Osteocyte (in vitro differentiated cells): ENCODE results near the gene CCDC60. TPM values are rescaled to one million over a fixed set of nuclear protein-coding genes. Genes with fewer than 3 reads are reported as not detected.

Source experiments
- DNase-seq: peaks from one replicate; pipeline ENCODE4 v3.0.0; 2021; ENCODE audit warnings: mixed read lengths; ENCODE audit not compliant: unreplicated experiment; ENCODE audit errors: extremely low spot score
- H3K27ac Mint-ChIP-seq: one replicate; pipeline ENCODE4 v1.8.0; 2021; ENCODE audit warnings: mild to moderate bottlenecking, mixed read lengths; ENCODE audit not compliant: unreplicated experiment
- H3K27me3 Mint-ChIP-seq: one replicate; pipeline ENCODE4 v1.8.0; 2021; ENCODE audit warnings: mixed read lengths; ENCODE audit not compliant: unreplicated experiment
- H3K36me3 Mint-ChIP-seq: one replicate; pipeline ENCODE4 v1.8.0; 2021; ENCODE audit warnings: mixed read lengths; ENCODE audit not compliant: unreplicated experiment
- H3K4me1 Mint-ChIP-seq: one replicate; pipeline ENCODE4 v1.8.0; 2021; ENCODE audit warnings: mixed read lengths; ENCODE audit not compliant: unreplicated experiment
- H3K4me3 Mint-ChIP-seq: one replicate; pipeline ENCODE4 v1.8.0; 2021; ENCODE audit warnings: mild to moderate bottlenecking, moderate library complexity, mixed read lengths; ENCODE audit not compliant: unreplicated experiment
- H3K9me3 Mint-ChIP-seq: one replicate; pipeline ENCODE4 v1.8.0; 2021; ENCODE audit warnings: mixed read lengths; ENCODE audit not compliant: unreplicated experiment
- total RNA-seq: library from RNA; stranded (reverse); gene quantifications from 2 replicates; pipeline ENCODE4 v1.2.1, GENCODE V29; 2021
- TF ChIP-seq, protein P1 (sequence below): fragments of 200-600 bp; sonication (generic); IDR thresholded peaks from 2 replicates; pipeline ENCODE4 v1.5.0; 2021; ENCODE audit warnings: antibody characterized with exemption, mild to moderate bottlenecking, moderate library complexity

Gene CCDC60
- total RNA-seq, 1 donor from 2014 or later = not detected

GRCh38 chr12:119373001-119373400 lies 38.5 kb downstream of the CCDC60 start:
- DNase-seq = no peak
- peaks cover 12% of the 10 kb centered on the region for H3K9me3 Mint-ChIP-seq

DNA sequence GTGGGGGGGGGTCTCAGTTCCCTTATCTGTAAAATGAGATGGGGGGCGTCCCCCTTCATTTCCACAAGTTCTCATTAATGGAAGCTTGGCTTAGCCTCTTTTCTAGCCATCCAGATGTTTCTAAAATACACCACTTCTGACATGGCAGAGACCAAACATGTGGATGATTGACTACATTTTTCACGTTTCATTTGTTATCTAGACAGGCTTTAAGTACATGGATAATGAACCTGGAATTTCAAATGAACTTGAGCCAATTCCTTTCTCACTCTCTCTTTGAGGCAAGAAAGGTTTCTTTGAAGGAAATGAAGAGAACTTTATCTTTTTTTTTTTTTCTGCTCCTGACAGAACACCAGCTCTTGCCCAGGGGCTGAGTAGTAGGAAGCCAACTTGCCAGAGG lies 39.1 kb downstream of the CCDC60 start:
- Mint-ChIP-seq H3K27me3 (no peaks in the 10 kb centered on the region), H3K27ac (no peak overlapping the region), H3K4me3 (no peak overlapping the region), H3K9me3 (peaks cover 9% of the 10 kb centered on the region), H3K4me1 (no peaks in the 10 kb centered on the region), H3K36me3 (no peaks in the 10 kb centered on the region)
- TF ChIP-seq, protein P1, sequence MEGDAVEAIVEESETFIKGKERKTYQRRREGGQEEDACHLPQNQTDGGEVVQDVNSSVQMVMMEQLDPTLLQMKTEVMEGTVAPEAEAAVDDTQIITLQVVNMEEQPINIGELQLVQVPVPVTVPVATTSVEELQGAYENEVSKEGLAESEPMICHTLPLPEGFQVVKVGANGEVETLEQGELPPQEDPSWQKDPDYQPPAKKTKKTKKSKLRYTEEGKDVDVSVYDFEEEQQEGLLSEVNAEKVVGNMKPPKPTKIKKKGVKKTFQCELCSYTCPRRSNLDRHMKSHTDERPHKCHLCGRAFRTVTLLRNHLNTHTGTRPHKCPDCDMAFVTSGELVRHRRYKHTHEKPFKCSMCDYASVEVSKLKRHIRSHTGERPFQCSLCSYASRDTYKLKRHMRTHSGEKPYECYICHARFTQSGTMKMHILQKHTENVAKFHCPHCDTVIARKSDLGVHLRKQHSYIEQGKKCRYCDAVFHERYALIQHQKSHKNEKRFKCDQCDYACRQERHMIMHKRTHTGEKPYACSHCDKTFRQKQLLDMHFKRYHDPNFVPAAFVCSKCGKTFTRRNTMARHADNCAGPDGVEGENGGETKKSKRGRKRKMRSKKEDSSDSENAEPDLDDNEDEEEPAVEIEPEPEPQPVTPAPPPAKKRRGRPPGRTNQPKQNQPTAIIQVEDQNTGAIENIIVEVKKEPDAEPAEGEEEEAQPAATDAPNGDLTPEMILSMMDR = no peak
- no peak for DNase-seq

More at GRCh38 chr12:119373001-119373400, 38.5 kb downstream of the CCDC60 start:
- Mint-ChIP-seq H3K27me3 (no peaks in the 10 kb centered on the region), H3K27ac (no peak overlapping the region), H3K4me1 (no peaks in the 10 kb centered on the region), H3K36me3 (no peaks in the 10 kb centered on the region), H3K4me3 (no peak overlapping the region)
- TF ChIP-seq, protein P1 = no peak

DNA sequence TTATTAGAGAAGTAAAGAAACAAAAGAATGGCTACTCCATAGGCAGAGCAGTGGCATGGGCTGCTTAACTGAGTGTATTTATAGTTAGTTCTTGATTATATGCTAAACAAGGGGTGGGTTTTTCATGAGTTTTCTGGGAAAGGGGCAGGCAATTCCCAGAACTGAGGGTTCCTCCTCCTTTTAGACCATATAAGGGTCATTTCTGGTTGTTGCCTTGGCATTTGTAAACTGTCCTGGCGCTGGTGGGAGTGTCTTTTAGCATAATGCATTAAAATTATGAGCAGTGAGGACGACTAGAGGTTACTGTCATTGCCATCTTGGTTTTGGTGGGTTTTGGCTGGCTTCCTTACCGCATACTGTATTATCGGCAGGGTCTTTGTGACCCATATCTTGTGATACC lies 40.1 kb downstream of the CCDC60 start:
- Mint-ChIP-seq H3K27ac (no peak overlapping the region), H3K27me3 (no peaks in the 10 kb centered on the region), H3K4me3 (no peak overlapping the region), H3K9me3 (peaks cover 8% of the 10 kb centered on the region), H3K4me1 (no peaks in the 10 kb centered on the region), H3K36me3 (no peaks in the 10 kb centered on the region)
- no peak for DNase-seq
- TF ChIP-seq, protein P1 = no peak

- TF ChIP-seq, protein P1 = no peak
- no peak for DNase-seq
- no peaks in the 10 kb centered on the region for H3K27me3 Mint-ChIP-seq
- no peak overlapping the region for H3K27ac Mint-ChIP-seq
- no peaks in the 10 kb centered on the region for H3K36me3 Mint-ChIP-seq
- H3K4me3 Mint-ChIP-seq = no peak overlapping the region
- H3K9me3 Mint-ChIP-seq = peaks cover 14% of the 10 kb centered on the region
- H3K4me1 Mint-ChIP-seq = no peaks in the 10 kb centered on the region
Observed at GRCh38 chr12:119375075-119375882, 40.8 kb downstream of the CCDC60 start.

GRCh38 chr12:119375883-119376190 lies 41.3 kb downstream of the CCDC60 start:
- Mint-ChIP-seq H3K27me3 (no peaks in the 10 kb centered on the region), H3K9me3 (peaks cover 16% of the 10 kb centered on the region), H3K4me3 (no peak overlapping the region), H3K4me1 (no peaks in the 10 kb centered on the region), H3K27ac (no peak overlapping the region), H3K36me3 (no peaks in the 10 kb centered on the region)
- TF ChIP-seq, protein P1 = no peak
- no peak for DNase-seq
